ENCODE measurements around the gene SLC24A3. TPM values are rescaled to one million over a fixed set of nuclear protein-coding genes. Genes with fewer than 3 reads are reported as not detected.

Gene SLC24A3
- total and polyA plus RNA-seq, 12 donors, result 0.21 to 2.6 (median 0.84) TPM

GRCh38 chr20:19291024-19291817 is 78.8 kb downstream of the SLC24A3 start:
- H3K4me3 ChIP-seq, result no peak overlapping the region
- no peaks in the 10 kb centered on the region for H3K36me3 ChIP-seq
- H3K4me1 ChIP-seq, result peaks cover 0 to 5% (median 0%) of the 10 kb centered on the region in 9 donors
- whole genome bisulfite sequencing, 2 donors, result 81 to 86% methylated on average over 11 of the region's 11 CpGs
- TF ChIP-seq CTCF (IDR thresholded peaks at IDR 0.05), result no peak
- intact Hi-C loops (cut with DNase I), result no loop called here
- peaks cover 0 to 7% (median 0%) of the 10 kb centered on the region in 11 donors for H3K9me3 ChIP-seq
- no peaks in the 10 kb centered on the region for H3K27me3 ChIP-seq
- no peak overlapping the region for H3K27ac ChIP-seq
- DNase-seq (no peak), ATAC-seq (peak in 3 of 8 donors; percentile 12 to 27 (median 26))

- 97 to 98% methylated on average over 2 of the region's 2 CpGs for whole genome bisulfite sequencing, 2 donors
- no peak for DNase-seq
These were observed 79.3 kb downstream of the SLC24A3 start for GRCh38 chr20:19291818-19292132.

GRCh38 chr20:19292254-19292653 is 79.8 kb downstream of the SLC24A3 start:
- Histone ChIP-seq H3K36me3 (no peaks in the 10 kb centered on the region), H3K4me3 (no peak overlapping the region), H3K9me3 (peaks cover 0 to 7% (median 0%) of the 10 kb centered on the region in 11 donors), H3K27me3 (no peaks in the 10 kb centered on the region), H3K4me1 (peaks cover 0 to 5% (median 0%) of the 10 kb centered on the region in 9 donors), H3K27ac (no peak overlapping the region)
- ATAC-seq (no peak), DNase-seq (no peak)
- TF ChIP-seq CTCF (IDR thresholded peaks at IDR 0.05), result no peak
- intact Hi-C loops (cut with DNase I), result no loop called here
- 87% methylated on average over 7 of the region's 7 CpGs for WGBS, 2 donors

More at GRCh38 chr20:19291818-19292132, 79.3 kb downstream of the SLC24A3 start:
- Histone ChIP-seq H3K36me3 (no peaks in the 10 kb centered on the region), H3K4me3 (no peak overlapping the region), H3K9me3 (peaks cover 0 to 7% (median 0%) of the 10 kb centered on the region in 11 donors), H3K27me3 (no peaks in the 10 kb centered on the region), H3K4me1 (peaks cover 0 to 5% (median 0%) of the 10 kb centered on the region in 9 donors), H3K27ac (no peak overlapping the region)
- TF ChIP-seq CTCF (IDR thresholded peaks at IDR 0.05), result no peak
- peak in 1 of 8 donors; percentile 22 for ATAC-seq
- intact Hi-C loops (cut with DNase I), result no loop called here

GRCh38 chr20:19295076-19295475 is 82.6 kb downstream of the SLC24A3 start:
- no peak for DNase-seq
- Histone ChIP-seq H3K4me1 (peaks cover 0 to 5% (median 0%) of the 10 kb centered on the region in 9 donors), H3K36me3 (no peaks in the 10 kb centered on the region), H3K9me3 (peaks cover 0 to 12% (median 0%) of the 10 kb centered on the region in 11 donors), H3K27ac (no peak overlapping the region), H3K4me3 (no peak overlapping the region), H3K27me3 (no peaks in the 10 kb centered on the region)
- 87 to 95% methylated on average over 2 of the region's 2 CpGs for WGBS, 2 donors
- ATAC-seq, result no peak
- intact Hi-C loops (cut with DNase I), result no loop called here
- no peak for TF ChIP-seq CTCF (IDR thresholded peaks at IDR 0.05)
